Activated T-helper 1 cell treated with anti-CD3 and anti-CD28 coated beads, Interleukin-2, amount 50 U/mL, for 16 hours (primary cell): ENCODE data around the gene CERS5.
"Not testable (repeated sequence)": the region's sequence is repeated elsewhere in the genome, so short reads cannot be mapped to it uniquely, and the experiment has no call there.

ENCODE experiments used
- DNase-seq, 2 donors: peaks; one replicate each; pipeline ENCODE4 v3.0.0-alpha.2; 2020; ENCODE audit warnings: low read depth in 1 of 2, low spot score in 1 of 2

The CERS5 gene

DNA sequence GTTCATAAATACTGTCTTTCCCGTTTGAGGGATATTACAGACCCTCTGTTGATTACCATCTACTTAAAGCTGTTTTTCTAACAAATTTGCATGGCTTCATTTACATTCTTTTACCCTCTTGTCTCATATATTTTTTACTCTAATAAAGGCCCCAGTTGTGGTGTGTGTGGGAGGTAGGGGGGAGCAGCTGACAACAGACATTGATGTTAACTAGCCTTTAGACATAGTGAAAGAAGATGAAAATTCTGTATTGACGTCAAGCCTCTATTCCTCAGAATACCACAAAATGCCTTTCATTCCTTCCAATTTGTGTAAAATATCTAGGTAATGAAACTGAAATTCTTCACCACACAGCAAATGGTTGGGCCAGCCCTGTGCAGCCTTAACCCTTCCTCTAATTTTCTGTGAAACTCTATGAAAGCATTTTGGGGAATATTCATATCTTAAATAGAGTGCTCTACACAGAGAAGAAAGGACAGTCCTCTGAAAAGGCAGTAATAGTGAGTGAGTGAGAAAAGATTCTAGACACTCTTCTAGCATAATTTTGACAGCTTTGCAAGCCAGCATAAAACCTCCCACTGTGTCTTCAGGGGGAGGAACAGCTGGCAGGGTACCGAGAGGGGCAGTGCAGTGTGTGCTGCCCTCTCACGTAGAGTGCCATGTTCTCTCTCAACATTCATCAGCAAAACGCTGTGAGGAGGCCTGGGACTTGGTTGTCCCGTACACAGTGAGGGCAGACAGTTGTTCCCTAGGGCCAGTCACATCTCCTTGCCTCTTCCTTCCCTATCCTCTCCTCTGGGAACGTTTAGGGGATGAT is 20.1 kb upstream of the CERS5 start:
- DNase-seq, result no peak

DNA sequence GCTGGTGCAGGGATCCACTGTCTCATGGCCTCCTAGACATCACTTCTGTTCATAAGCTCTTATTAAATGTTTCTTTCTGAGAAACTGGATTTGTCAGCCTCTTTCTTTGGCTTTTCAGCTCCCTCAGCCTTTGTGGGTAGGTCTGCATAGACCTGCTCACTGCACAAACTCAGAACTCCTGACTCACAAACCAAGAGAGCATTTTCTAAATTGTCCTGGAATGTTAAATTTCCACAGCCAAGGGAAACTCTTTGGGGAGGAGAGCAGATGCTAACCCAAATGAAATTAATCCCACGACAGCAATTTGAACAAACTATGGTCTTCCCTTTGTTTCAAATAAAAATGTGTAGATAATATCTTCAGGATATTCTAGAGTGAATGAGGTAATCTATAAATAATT is 19.5 kb upstream of the CERS5 start:
- no peak for DNase-seq

DNA sequence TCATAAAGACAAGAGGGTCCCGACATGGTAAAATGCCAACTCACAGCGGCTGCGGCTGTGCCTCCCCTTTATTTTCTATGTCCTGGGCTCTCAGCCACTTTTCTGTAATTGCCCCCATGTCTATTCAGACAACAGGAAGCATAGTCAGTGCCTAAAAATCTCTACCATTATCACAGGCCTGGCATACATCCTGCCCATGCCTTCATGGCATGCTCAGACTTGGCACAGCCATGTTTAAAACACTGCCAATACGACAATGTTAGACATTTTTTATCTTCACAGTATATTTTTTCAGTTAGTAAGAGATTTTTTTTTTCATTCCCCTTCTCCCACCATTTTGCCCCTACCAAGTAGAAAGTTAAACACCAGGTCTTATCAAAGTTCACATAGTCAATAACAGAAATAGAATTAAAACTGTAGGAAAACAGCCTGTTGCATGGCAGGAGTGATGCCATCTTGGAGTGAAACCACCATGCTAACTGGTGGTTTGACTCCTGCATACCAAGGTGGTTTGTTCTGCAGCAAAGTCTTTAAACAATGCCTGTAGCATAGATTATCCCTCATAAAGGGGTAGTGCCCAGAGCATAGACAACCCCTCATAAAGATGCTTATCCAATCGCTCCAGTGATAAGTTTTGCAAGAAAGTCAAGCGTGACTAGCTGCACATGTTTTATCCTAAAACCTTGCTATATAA is 18.9 kb upstream of the CERS5 start:
- DNase-seq, result no peak

DNA sequence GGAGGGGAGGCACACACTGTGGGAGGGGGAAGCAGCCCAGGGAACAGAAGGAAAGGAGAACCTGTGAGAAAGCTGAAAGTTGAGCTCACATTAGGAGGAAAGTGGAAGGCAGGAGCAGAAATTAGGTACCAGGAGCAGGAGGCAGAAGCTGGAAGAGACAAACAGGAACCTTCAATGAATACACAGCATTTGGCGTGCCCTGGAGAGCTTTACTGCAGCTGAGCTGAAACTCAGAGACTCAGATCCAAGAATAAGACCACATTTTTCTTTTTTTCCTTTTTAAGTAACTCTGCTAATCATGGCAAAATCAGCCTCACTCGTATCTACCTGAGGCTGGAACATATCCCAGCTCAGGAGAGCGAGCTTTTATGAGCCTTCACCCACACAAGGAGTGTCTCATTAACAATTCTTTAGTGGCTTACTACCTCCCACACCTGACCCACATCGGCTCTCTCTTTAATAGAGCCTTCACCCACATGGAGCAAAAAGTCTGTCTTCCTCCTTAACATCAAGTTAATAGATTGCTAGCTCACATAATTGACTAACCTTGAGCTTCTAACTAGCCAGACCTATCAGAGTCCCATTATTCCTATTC is 18.2 kb upstream of the CERS5 start:
- DNase-seq, result no peak

DNA sequence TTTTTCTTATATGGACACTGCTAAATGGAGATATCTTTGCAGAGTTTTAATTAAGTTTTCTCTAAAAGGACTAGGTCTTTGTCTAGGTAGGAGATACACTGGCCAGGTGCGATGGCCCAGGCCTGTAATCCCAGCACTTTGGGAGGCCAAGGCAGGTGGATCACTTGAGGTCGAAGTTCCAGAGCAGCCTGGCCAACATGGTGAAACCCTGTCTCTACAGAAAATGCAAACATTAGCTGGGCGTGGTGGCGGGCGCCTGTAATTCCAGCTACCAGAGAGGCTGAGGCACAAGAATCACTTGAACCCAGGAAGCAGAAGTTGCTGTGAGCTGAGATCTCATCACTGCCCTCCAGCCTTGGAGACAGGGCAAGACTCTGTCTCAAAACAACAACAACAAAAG is 17.1 kb upstream of the CERS5 start:
- no peak for DNase-seq

- DNase-seq, result no peak
Observed at GRCh38 chr12:50182461-50182860, 15.3 kb upstream of the CERS5 start.

DNA sequence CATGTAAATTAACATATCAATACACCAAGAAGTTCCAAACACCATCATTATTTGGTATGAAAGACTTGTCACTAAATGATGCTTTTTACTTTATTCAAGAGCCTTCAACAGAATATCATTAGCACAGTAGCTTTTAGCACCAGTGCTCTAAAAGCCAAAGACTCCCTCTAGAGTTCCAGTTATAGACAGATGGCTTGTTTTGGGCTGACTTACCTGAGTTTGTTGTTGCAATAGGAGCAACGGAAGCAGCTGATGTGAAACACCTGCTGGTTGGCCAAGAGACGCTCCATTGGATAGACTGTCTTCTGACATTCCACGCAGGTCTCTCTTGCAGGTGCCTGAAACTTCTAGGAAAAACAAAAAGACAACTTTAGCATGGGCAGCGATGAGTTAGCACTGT is 14.5 kb upstream of the CERS5 start:
- no peak for DNase-seq

DNA sequence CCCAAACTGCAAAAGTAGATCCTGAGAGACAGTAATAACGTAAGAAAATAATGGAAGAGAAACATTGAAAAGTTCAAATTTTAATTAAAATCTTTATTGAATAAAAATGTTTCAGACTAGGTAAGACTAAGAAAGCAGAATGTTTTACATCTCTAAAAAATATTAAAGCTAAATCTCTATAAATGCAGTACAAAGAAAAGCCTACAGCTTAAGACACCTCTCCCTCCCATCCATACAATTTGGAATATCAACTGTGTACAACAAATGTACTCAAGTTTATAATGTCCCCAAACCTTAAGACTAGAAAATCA is 8.5 kb upstream of the CERS5 start:
- no peak for DNase-seq

DNA sequence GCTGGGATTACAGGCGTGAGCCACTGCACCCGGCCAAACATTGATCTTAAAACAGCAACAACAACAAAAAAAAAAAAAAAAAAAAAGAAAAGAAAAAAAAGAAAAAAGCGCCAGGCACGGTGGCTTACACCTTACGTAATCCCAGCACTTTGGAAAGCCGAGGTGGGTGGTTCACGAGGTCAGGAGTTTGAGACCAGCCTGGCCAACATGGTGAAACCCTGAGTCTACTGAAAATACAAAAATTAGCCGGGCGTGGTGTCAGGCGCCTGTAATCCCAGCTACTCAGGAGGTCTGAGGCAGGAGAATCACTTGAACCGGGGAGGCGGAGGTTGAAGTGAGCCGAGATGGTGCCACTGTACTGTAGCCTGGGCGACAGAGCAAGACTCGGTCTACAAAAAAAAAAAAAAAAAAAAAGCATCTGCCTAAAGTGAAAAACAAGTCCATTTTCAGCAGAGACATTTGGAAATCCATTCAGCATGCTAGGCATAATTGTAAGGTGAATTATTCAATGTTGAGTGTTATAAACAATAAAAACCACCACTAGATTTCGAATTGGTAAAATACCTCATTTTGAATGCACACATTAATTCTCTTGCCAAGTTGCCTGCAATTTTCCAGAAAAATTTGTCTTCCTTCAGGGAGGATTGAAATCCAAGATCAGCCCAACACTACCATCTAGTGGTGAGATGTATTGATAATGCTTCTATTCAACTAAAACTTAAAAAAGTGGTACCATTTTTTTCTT is 8.0 kb upstream of the CERS5 start:
- DNase-seq, result no peak

- peak; percentile 12 to 35 for DNase-seq
Observed at GRCh38 chr12:50166799-50167048, 445 bp downstream of the CERS5 start.

GRCh38 chr12:50164963-50165362 is 2.2 kb downstream of the CERS5 start:
- no peak for DNase-seq

DNA sequence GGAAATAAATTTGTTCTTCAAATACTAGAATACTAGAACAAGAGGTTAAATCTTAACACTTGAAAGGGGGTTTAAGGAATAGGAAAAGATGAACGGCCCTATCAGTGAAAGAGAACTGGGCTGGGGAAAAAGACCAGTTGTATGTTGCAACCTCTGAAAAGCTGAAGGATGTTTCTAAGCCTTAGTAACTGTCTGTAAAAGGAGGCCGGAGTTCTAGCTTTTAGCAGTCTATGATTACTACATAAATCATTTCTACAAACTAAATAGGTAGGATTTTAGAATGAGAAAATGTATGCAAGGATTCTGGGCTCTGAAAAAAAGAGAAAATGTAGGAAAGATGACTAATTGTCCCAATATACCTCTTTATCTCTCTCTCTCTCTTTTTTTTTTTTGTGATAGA is 4.9 kb downstream of the CERS5 start:
- DNase-seq, result no peak

- no peak for DNase-seq
Observed at GRCh38 chr12:50160643-50161042, 6.5 kb downstream of the CERS5 start.

GRCh38 chr12:50157259-50157658 is 9.9 kb downstream of the CERS5 start:
- no peak for DNase-seq

DNA sequence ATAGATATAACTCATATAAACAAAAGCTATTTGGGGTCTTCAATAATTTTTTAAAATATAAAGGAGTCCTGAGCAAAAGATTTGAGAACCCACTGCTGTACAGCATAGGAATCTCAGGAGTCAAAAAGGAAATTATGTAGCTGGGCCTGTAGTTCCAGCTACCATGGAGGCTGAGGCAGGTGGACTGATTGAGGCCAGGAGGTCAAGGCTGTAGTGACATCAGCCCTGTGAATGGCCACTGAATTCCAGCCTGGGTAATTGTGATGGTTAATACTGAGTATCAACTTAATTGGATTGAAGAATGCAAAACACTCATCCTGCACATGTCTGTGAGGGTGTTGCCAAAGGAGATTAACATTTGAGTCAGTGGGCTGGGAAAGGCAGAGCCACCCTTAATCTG is 10.5 kb downstream of the CERS5 start:
- DNase-seq, result no peak

- DNase-seq, result not testable (repeated sequence)
Observed at GRCh38 chr12:50154947-50155346, 12.2 kb downstream of the CERS5 start.

GRCh38 chr12:50151047-50151687 is 16.0 kb downstream of the CERS5 start:
- DNase-seq, result no peak

DNA sequence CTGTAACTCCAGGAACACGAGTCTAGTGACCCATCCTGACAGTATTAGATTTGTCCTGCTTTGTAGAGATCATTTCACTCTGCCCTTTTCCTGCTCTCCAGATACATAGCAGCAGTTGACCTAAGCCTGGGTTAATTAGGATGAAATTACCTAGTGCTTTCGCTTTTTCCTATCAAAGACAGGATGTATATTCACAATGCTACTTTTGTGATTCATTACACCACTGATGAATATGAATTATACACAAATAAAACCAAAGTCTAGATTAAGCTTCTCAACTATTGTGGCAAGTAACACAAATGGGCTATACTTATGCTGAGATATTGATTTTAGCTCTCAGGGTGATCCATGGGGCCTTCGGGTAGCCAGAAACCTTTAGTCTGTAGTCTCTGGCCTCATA is 17.9 kb downstream of the CERS5 start:
- DNase-seq, result no peak

- DNase-seq, result not testable (repeated sequence)
Observed at GRCh38 chr12:50148011-50148410, 19.2 kb downstream of the CERS5 start.

- DNase-seq, result no peak
Observed at GRCh38 chr12:50147281-50147680, 19.9 kb downstream of the CERS5 start.

DNA sequence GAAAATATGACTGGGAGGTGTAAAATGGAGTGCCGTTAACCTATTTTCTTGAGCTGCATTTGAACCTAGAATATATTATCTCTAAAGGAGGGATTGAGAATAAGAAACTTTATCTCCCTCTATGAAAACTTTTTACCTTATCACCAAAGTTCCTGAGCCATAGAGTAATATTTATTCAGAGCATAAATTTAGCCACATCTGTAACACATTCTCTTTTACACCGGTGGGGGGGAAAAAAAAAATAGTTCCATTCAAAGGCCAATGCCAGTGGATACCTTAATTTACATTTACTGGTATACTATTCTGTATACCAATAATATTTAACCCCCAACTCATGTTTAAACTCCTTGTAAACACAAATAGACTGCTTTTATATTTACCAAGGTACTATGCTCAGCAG is 21.7 kb downstream of the CERS5 start:
- DNase-seq, result no peak

DNA sequence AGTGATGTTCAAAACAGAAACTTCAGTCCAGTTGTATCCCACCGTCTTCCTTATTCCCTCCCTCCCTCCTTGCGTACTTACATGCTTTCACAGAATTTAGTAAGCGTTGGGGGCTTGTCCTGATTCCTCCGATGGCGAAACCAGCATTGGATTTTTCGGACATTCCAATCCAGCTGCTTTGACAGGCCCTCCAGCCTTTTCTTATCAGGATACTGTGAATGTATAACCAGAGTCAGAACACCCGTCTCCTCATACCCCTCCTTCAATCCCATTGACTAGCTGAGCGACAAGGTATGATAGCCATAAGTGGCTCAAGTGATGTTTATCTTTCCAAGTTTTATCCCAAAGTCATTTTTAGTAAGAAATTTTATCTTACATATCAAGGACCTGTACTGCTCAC is 24.2 kb downstream of the CERS5 start:
- no peak for DNase-seq
